Peyer's patch (tissue), 4 donors: ENCODE data around the gene ALX3. TPM values are rescaled to one million over a fixed set of nuclear protein-coding genes. Genes with fewer than 3 reads are reported as not detected.

Source experiments
- DNase-seq, 3 donors: peaks; one replicate each; pipeline ENCODE4 v3.0.0-alpha.2; 2017 to 2019
- H3K27ac ChIP-seq, 4 donors: fragments of 200-600 bp; sonication (generic); one replicate each; pipeline ENCODE4 v1.5.1; 2016 to 2019
- H3K27me3 ChIP-seq, 2 donors: fragments of 200-600 bp; sonication (generic); one replicate each; pipeline ENCODE4 v1.5.1; 2019
- H3K36me3 ChIP-seq, 3 donors: fragments of 200-600 bp; sonication (generic); one replicate each; pipeline ENCODE4 v1.5.1; 2016 to 2019
- H3K4me1 ChIP-seq, 4 donors: fragments of 200-600 bp; sonication (generic); one replicate each; pipeline ENCODE4 v1.5.1; 2016 to 2019
- H3K4me3 ChIP-seq, 4 donors: fragments of 200-600 bp; sonication (generic); 1 replicate in 3 of 4; 2 replicates in 1 of 4; pipeline ENCODE4 v1.5.1; 2016 to 2019; ENCODE audit warnings: mild to moderate bottlenecking in 1 of 4
- H3K9me3 ChIP-seq, 4 donors: fragments of 200-600 bp; sonication (generic); one replicate each; pipeline ENCODE4 v1.5.1; 2016 to 2019; ENCODE audit warnings: mild to moderate bottlenecking in 1 of 4
- CTCF ChIP-seq, 6 experiments: fragments of 450-650 bp in 4 of 6; fragments of 200-600 bp in 2 of 6; sonication (generic) in 1 of 6; IDR thresholded peaks; one replicate each; pipeline ENCODE4 v1.5.1; 2017 to 2019; ENCODE audit warnings: antibody characterized with exemption in 6 of 6, mild to moderate bottlenecking in 3 of 6, moderate library complexity in 1 of 6
- POLR2A ChIP-seq, 2 donors: fragments of 450-650 bp; IDR thresholded peaks; one replicate each; pipeline ENCODE4 v1.5.1; 2017; ENCODE audit warnings: antibody characterized with exemption in 2 of 2, mild to moderate bottlenecking in 2 of 2, moderate library complexity in 2 of 2
- total RNA-seq, 4 donors: library from RNA; depleted of rRNA; stranded (reverse); fragments of >200 nt; gene quantifications; one replicate each; pipeline ENCODE4 v1.1.0, GENCODE V29; 2016

Gene ALX3
- total RNA-seq, 4 donors from 2014 or later = not detected

- peaks cover 0 to 35% (median 0%) of the 10 kb centered on the region in 3 donors for H3K36me3 ChIP-seq
- TF ChIP-seq POLR2A (IDR thresholded peaks at IDR 0.05) (no peak), CTCF (IDR thresholded peaks at IDR 0.05) (no peak)
- no peak for DNase-seq
Measured at GRCh38 chr1:110061341-110061740, 9.1 kb downstream of the ALX3 start.

GRCh38 chr1:110060662-110061060 lies 9.8 kb downstream of the ALX3 start:
- TF ChIP-seq POLR2A (IDR thresholded peaks at IDR 0.05) (no peak), CTCF (IDR thresholded peaks at IDR 0.05) (no peak)
- no peaks in the 10 kb centered on the region for H3K9me3 ChIP-seq
- peaks cover 0 to 42% (median 0%) of the 10 kb centered on the region in 3 donors for H3K36me3 ChIP-seq
- no peak overlapping the region for H3K27ac ChIP-seq
- no peak overlapping the region for H3K4me3 ChIP-seq
- H3K4me1 ChIP-seq = peaks cover 0 to 11% (median 3%) of the 10 kb centered on the region in 4 donors
- no peak for DNase-seq
- no peaks in the 10 kb centered on the region for H3K27me3 ChIP-seq

More at GRCh38 chr1:110061341-110061740, 9.1 kb downstream of the ALX3 start:
- Histone ChIP-seq H3K4me3 (no peak overlapping the region), H3K9me3 (no peaks in the 10 kb centered on the region), H3K4me1 (peaks cover 0 to 7% (median 3%) of the 10 kb centered on the region in 4 donors), H3K27me3 (no peaks in the 10 kb centered on the region), H3K27ac (no peak overlapping the region)

- Histone ChIP-seq H3K4me3 (no peak overlapping the region), H3K9me3 (no peaks in the 10 kb centered on the region), H3K27ac (no peak overlapping the region), H3K27me3 (no peaks in the 10 kb centered on the region), H3K4me1 (peaks cover 0 to 16% (median 5%) of the 10 kb centered on the region in 4 donors), H3K36me3 (peaks cover 0 to 47% (median 0%) of the 10 kb centered on the region in 3 donors)
- peak; percentile 54 to 74 (median 72) for DNase-seq
- peak; percentile 46 to 79 (median 70) for TF ChIP-seq CTCF (IDR thresholded peaks at IDR 0.05)
- TF ChIP-seq POLR2A (IDR thresholded peaks at IDR 0.05) = no peak
Measured at GRCh38 chr1:110060034-110060661, 10.3 kb downstream of the ALX3 start.

GRCh38 chr1:110059133-110059863 lies 11.2 kb downstream of the ALX3 start:
- no peak for TF ChIP-seq CTCF (IDR thresholded peaks at IDR 0.05)
- TF ChIP-seq POLR2A (IDR thresholded peaks at IDR 0.05) = no peak
- H3K4me1 ChIP-seq = peaks cover 0 to 23% (median 5%) of the 10 kb centered on the region in 4 donors
- no peak overlapping the region for H3K27ac ChIP-seq
- no peaks in the 10 kb centered on the region for H3K27me3 ChIP-seq
- H3K9me3 ChIP-seq = no peaks in the 10 kb centered on the region
- no peak for DNase-seq
- H3K36me3 ChIP-seq = peaks cover 0 to 55% (median 0%) of the 10 kb centered on the region in 3 donors
- H3K4me3 ChIP-seq = no peak overlapping the region

- no peak for DNase-seq
- H3K27ac ChIP-seq = no peak overlapping the region
- no peaks in the 10 kb centered on the region for H3K9me3 ChIP-seq
- no peak overlapping the region for H3K4me3 ChIP-seq
- peaks cover 0 to 23% (median 5%) of the 10 kb centered on the region in 4 donors for H3K4me1 ChIP-seq
- H3K27me3 ChIP-seq = no peaks in the 10 kb centered on the region
- peaks cover 0 to 61% (median 0%) of the 10 kb centered on the region in 3 donors for H3K36me3 ChIP-seq
- TF ChIP-seq CTCF (IDR thresholded peaks at IDR 0.05) (no peak), POLR2A (IDR thresholded peaks at IDR 0.05) (no peak)
Measured at GRCh38 chr1:110058591-110058990, 11.9 kb downstream of the ALX3 start.
